Cardiac fibroblast (primary cell): ENCODE measurements around the gene RFNG.

Experiments
- DNase-seq, 2 donors: peaks; one replicate each; pipeline versions ENCODE4 v3.0.0 to v3.0.0-alpha.2; 2010; ENCODE audit warnings: low read depth in 2 of 2
- H3K4me3 ChIP-seq, 2 donors: replicated peaks in 1 of 2; 1 replicate in 1 of 2; 2 replicates in 1 of 2; pipeline ENCODE4 v1.5.1; 2011; ENCODE audit warnings: low read depth in 2 of 2, low read length in 2 of 2, mild to moderate bottlenecking in 2 of 2, moderate library complexity in 1 of 2
- CTCF ChIP-seq: IDR thresholded peaks from one replicate; pipeline ENCODE4 v1.5.1; 2011; ENCODE audit warnings: low read depth, mild to moderate bottlenecking, low read length, inconsistent platforms

The RFNG gene

GRCh38 chr17:82013772-82014321 lies 37.8 kb downstream of the RFNG start:
- no peak overlapping the region for H3K4me3 ChIP-seq
- no peak for DNase-seq
- no peak for TF ChIP-seq CTCF

GRCh38 chr17:82013341-82013740 lies 38.3 kb downstream of the RFNG start:
- no peak for DNase-seq
- H3K4me3 ChIP-seq = no peak overlapping the region
- TF ChIP-seq CTCF = no peak

- no peak for DNase-seq
- no peak for TF ChIP-seq CTCF
- H3K4me3 ChIP-seq = no peak overlapping the region
Measured at GRCh38 chr17:82012640-82013295, 38.8 kb downstream of the RFNG start.

- no peak for DNase-seq
- no peak for TF ChIP-seq CTCF
- H3K4me3 ChIP-seq = no peak overlapping the region
Measured at GRCh38 chr17:82012261-82012639, 39.4 kb downstream of the RFNG start.

- TF ChIP-seq CTCF = no peak
- DNase-seq = no peak
- H3K4me3 ChIP-seq = no peak overlapping the region
Measured at GRCh38 chr17:82011617-82012187, 39.9 kb downstream of the RFNG start.

- no peak for DNase-seq
- H3K4me3 ChIP-seq = no peak overlapping the region
- no peak for TF ChIP-seq CTCF
Measured at GRCh38 chr17:82010575-82011525, 40.8 kb downstream of the RFNG start.
